ENCODE measurements around the gene TRPM3.
A peak's percentile ranks its signal among the peaks of the same experiment; 100 is the strongest.

TRPM3 gene

GRCh38 chr9:70805949-70806348 lies 315.5 kb downstream of the TRPM3 start:
- H3K27ac ChIP-seq = no peak overlapping the region
- TF ChIP-seq CTCF (conservative IDR thresholded peaks at IDR 0.05) (no peak), ZFX (IDR thresholded peaks at IDR 0.05) (no peak)

GRCh38 chr9:70802758-70803436 lies 318.5 kb downstream of the TRPM3 start:
- TF ChIP-seq ZFX (IDR thresholded peaks at IDR 0.05) (no peak), CTCF (conservative IDR thresholded peaks at IDR 0.05) (peak; percentile 15; the same call in 1 of the 2 replicates)
- H3K27ac ChIP-seq = no peak overlapping the region

GRCh38 chr9:70802206-70802605 lies 319.2 kb downstream of the TRPM3 start:
- no peak overlapping the region for H3K27ac ChIP-seq
- TF ChIP-seq CTCF (conservative IDR thresholded peaks at IDR 0.05) (no peak), ZFX (IDR thresholded peaks at IDR 0.05) (no peak)

GRCh38 chr9:70801181-70801829 lies 320.1 kb downstream of the TRPM3 start:
- no peak for TF ChIP-seq ZFX (IDR thresholded peaks at IDR 0.05)
- TF ChIP-seq CTCF (conservative IDR thresholded peaks at IDR 0.05) = no peak
- no peak overlapping the region for H3K27ac ChIP-seq

DNA sequence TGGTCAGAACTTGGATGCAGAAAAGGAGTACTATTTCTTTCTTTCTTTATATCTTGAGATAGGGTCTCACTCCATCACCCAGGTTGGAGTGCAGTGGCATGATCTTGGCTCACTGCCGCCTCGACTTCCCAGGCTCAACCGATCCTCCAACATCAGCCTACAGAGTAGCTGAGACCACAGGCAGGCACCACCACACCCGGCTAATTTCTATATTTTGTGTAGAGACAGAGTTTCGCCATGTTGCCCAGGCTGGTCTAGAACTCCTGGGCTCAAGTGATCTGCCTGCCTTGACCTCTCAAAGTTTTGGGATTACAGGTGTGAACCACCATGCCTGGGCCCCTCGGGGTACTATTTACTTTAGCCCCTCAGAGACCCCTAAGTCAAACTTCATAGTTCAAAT lies 323.4 kb downstream of the TRPM3 start:
- H3K27ac ChIP-seq = no peak overlapping the region
- TF ChIP-seq CTCF (conservative IDR thresholded peaks at IDR 0.05) = no peak
- TF ChIP-seq ZFX (IDR thresholded peaks at IDR 0.05) = no peak

- TF ChIP-seq ZFX (IDR thresholded peaks at IDR 0.05) = no peak
- TF ChIP-seq CTCF (conservative IDR thresholded peaks at IDR 0.05) = no peak
- H3K27ac ChIP-seq = no peak overlapping the region
Measured at GRCh38 chr9:70795841-70796240, 325.6 kb downstream of the TRPM3 start.

- H3K27ac ChIP-seq = no peak overlapping the region
- TF ChIP-seq CTCF (conservative IDR thresholded peaks at IDR 0.05) (no peak), ZFX (IDR thresholded peaks at IDR 0.05) (no peak)
Measured at GRCh38 chr9:70792796-70793195, 328.6 kb downstream of the TRPM3 start.

Measured in C4-2B (cell line).